Colon (tissue), 2 donors: ENCODE measurements around the gene SPP1.
"Not testable (repeated sequence)": the region's sequence is repeated elsewhere in the genome, so short reads cannot be mapped to it uniquely, and the experiment has no call there.

Experiments
- FAIRE-seq: peaks from 2 replicates; lab custom pipeline; 2012; peaks lifted over from hg19 to GRCh38; lab: Jason Lieb, UNC
- donor health status: control.
- donor health status: control.

SPP1 gene

GRCh38 chr4:88025868-88026661 is 50.6 kb downstream of the SPP1 start:
- not testable (repeated sequence) for FAIRE-seq

- no peak for FAIRE-seq
Measured at GRCh38 chr4:88027611-88028608, 52.4 kb downstream of the SPP1 start.

- FAIRE-seq: no peak
Measured at GRCh38 chr4:88028946-88029345, 53.4 kb downstream of the SPP1 start.

DNA sequence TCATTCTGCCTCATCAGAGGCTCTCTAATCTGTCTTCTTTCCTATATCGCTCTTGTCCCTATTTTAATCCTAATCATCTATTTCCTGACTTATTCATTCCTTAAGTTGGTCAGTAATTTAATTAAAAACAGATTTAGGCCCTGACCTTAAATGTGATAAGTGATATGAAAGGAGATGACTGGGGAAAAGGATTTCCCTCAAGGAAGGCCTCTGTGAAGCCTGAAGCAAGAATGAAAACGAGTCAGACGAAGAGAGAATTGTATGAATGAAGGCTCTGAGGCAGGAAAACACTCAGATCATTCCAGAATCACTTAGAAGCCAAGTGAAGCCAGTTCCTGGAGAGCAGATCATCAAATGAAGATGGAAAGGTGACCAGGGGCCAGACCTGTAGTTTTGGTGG is 54.0 kb downstream of the SPP1 start:
- no peak for FAIRE-seq

GRCh38 chr4:88030565-88031310 is 55.2 kb downstream of the SPP1 start:
- FAIRE-seq: no peak
